Right lobe of liver (tissue), 6 donors: Measurements from ENCODE around the gene ERCC2. TPM values are rescaled to one million over a fixed set of nuclear protein-coding genes. Genes with fewer than 3 reads are reported as not detected.

Experiments used
- ATAC-seq, 4 donors: fragments of 200-7000 bp; cut with Tn5 transposase; one replicate each; pipeline ENCODE4 v1.9.1; 2020; ENCODE audit warnings: mild to moderate bottlenecking in 4 of 4, moderate library complexity in 4 of 4
- DNase-seq, 3 donors: peaks; one replicate each; pipeline ENCODE4 v3.0.0-alpha.2; 2020
- H3K27ac ChIP-seq, 3 donors: fragments of 200-600 bp; one replicate each; pipeline ENCODE4 v1.8.0; 2022
- H3K27me3 ChIP-seq, 2 donors: fragments of 200-600 bp; one replicate each; pipeline ENCODE4 v1.8.0; 2022
- H3K36me3 ChIP-seq, 4 donors: fragments of 200-600 bp; sonication (generic) in 1 of 4; one replicate each; pipeline versions ENCODE4 v1.5.1 to v1.8.0; 2017 to 2022; ENCODE audit warnings: control low read depth in 1 of 4
- H3K4me1 ChIP-seq, 4 donors: fragments of 200-600 bp; sonication (generic) in 1 of 4; one replicate each; pipeline versions ENCODE4 v1.5.1 to v1.8.0; 2017 to 2022; ENCODE audit warnings: control low read depth in 1 of 4
- H3K4me3 ChIP-seq, 3 donors: fragments of 200-600 bp; one replicate each; pipeline ENCODE4 v1.8.0; 2022
- H3K9me3 ChIP-seq, 4 donors: fragments of 200-600 bp; sonication (generic) in 1 of 4; one replicate each; pipeline versions ENCODE4 v1.5.1 to v1.8.0; 2017 to 2022; ENCODE audit warnings: control low read depth in 1 of 4
- CTCF ChIP-seq, 4 donors: fragments of 200-600 bp in 3 of 4; fragments of 450-650 bp in 1 of 4; IDR thresholded peaks; one replicate each; pipeline versions ENCODE4 v1.5.1 to v1.8.0; 2016 to 2022; ENCODE audit warnings: antibody characterized with exemption in 4 of 4, mild to moderate bottlenecking in 2 of 4
- POLR2A ChIP-seq: fragments of 450-650 bp; IDR thresholded peaks from one replicate; pipeline ENCODE4 v1.6.1; 2017; ENCODE audit warnings: antibody characterized with exemption, mild to moderate bottlenecking
- WGBS: methylation state at CpG from one replicate; pipeline ENCODE4 v1.1.6; 2018; ENCODE audit warnings: low coverage, low lambda C conversion rate; ENCODE audit not compliant: insufficient coverage; ENCODE audit errors: missing lambda C conversion rate; 5-methylcytosine and 5-hydroxymethylcytosine counted together
- intact Hi-C, 2 donors: fragments of 100-400 bp; cut with DNase I; formaldehyde crosslinking; loops; one replicate each; pipeline versions ENCODE4 v1.11.2 to v1.14.1; 2022
- total RNA-seq, 6 experiments: library from RNA; depleted of rRNA in 2 of 6; stranded (reverse); fragments of >200 nt in 2 of 6; fragmentation: NEBNext Ultra II Directional in 3 of 6; extraction: Animal tissue kit (Norgen Biotek cat#: 25700) in 3 of 6; gene quantifications; one replicate each; pipeline versions ENCODE4 v1.1.0 to v1.2.4, GENCODE V29; 2016 to 2023
- donor health status: DM: no; HTN: yes; CAD: no.
- donor health status: DM: no; HTN: no; CAD: no.
- donor health status: DM: no; HTN: no; CAD: no.
- donor health status: DM: no; HTN: yes; CAD: no.
- donor health status: DM: no; HTN: yes; CAD: no.

The ERCC2 gene
- total RNA-seq, 6 experiments from 2014 or later, result 9.8 to 13.7 (median 11.3) TPM

GRCh38 chr19:45306040-45306439 lies 64.3 kb downstream of the ERCC2 start:
- 43% methylated on average over 8 of the region's 9 CpGs for WGBS
- Histone ChIP-seq H3K27me3 (no peaks in the 10 kb centered on the region), H3K27ac (no peak overlapping the region), H3K36me3 (no peaks in the 10 kb centered on the region), H3K9me3 (no peaks in the 10 kb centered on the region), H3K4me3 (no peak overlapping the region), H3K4me1 (no peaks in the 10 kb centered on the region)
- intact Hi-C loops, result no loop called here
- DNase-seq, result no peak
- TF ChIP-seq CTCF (IDR thresholded peaks at IDR 0.05) (no peak), POLR2A (no peak)
- peak in 3 of 4 donors; percentile 17 to 48 (median 29) for ATAC-seq

DNA sequence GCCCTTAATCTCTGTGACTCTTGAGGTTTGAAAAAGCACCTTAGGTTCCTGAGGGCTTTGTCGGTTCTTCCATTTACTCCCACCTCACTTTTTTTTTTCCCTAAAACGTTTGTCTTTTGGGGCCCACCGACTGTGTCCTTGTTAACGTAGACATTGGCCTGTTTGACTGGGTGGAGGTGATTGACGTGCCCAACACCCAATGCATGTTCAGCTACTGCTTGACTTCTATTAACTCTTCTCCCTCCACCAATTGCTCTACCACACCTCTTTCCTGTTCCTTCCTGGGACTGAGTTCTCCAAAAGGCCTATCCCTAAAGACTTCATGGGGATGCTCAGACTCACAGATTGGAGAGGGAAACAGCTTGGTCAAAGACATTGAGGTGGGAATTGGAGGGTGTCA lies 65.0 kb downstream of the ERCC2 start:
- H3K4me1 ChIP-seq, result no peaks in the 10 kb centered on the region
- no peaks in the 10 kb centered on the region for H3K9me3 ChIP-seq
- ATAC-seq (no peak), DNase-seq (no peak)
- intact Hi-C loops, result no loop called here
- H3K27me3 ChIP-seq, result no peaks in the 10 kb centered on the region
- 13% methylated on average over 5 of the region's 5 CpGs for WGBS
- no peak for TF ChIP-seq POLR2A
- no peak for TF ChIP-seq CTCF (IDR thresholded peaks at IDR 0.05)
- H3K4me3 ChIP-seq, result no peak overlapping the region
- no peaks in the 10 kb centered on the region for H3K36me3 ChIP-seq
- no peak overlapping the region for H3K27ac ChIP-seq

DNA sequence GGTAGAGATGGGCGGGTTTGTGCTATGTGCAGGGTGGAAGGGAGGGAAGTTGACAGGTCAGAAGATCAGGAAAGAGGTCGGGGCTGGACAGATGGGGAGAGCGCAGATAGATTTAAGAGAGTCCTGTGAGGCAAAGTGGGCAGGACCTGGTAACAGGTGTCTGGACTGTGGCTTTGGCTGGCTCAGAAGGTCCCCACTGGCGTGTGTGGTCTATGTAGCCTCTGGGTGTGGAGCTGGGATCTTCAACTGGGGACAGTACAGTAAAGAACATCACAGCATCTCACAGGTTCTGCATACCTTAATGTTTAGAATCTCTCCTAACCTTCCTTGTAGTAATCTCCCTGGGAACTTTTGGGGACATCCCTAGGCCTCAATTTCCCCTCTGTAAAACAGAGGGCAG lies 65.4 kb downstream of the ERCC2 start:
- Histone ChIP-seq H3K9me3 (no peaks in the 10 kb centered on the region), H3K4me3 (no peak overlapping the region), H3K36me3 (no peaks in the 10 kb centered on the region), H3K27me3 (no peaks in the 10 kb centered on the region), H3K27ac (no peak overlapping the region), H3K4me1 (peaks cover 0 to 4% (median 1%) of the 10 kb centered on the region in 4 donors)
- ATAC-seq, result peak in 1 of 4 donors; percentile 8
- no peak for TF ChIP-seq POLR2A
- no peak for TF ChIP-seq CTCF (IDR thresholded peaks at IDR 0.05)
- intact Hi-C loops, result no loop called here
- WGBS, result 26% methylated on average over 4 of the region's 4 CpGs
- no peak for DNase-seq

DNA sequence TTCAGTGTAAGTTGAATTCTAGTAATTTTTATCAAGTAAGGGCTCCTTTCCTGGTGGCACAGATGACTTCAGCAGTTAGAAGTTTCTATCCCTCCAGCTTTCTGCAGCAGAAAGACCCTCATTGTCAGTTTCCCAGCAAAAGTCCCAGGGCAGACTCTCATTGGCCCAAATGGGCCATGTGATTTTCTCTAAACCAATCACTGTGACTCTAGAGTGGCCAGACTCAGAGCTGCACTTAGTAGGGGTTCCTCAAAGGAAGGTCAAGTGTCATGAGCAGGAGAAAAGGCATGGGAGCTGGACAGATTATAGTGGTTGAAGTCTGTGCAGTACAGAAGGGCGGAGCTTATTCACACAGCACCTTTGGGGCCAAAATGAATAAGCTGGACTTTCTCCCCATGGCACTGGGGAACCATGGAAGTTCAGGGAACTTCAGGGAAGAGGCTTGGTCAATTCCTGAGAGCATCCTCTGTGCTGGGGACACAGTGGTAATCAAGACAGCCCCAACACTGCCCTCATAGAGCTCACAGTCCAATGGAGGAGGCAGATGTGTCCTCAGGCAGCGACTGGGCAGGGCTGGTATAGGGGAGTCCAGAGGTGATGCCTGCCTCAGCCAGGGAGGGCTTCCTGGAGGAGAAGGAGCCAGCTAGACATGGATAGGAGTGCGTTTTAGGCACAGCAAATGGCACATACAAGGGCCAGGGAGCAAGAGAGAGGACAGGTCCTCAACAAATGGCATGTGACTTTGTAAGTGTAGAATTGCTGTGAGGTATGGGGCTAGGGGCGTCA lies 66.0 kb downstream of the ERCC2 start:
- Histone ChIP-seq H3K36me3 (no peaks in the 10 kb centered on the region), H3K4me3 (no peak overlapping the region), H3K27me3 (no peaks in the 10 kb centered on the region), H3K4me1 (peaks cover 0 to 8% (median 3%) of the 10 kb centered on the region in 4 donors), H3K9me3 (no peaks in the 10 kb centered on the region), H3K27ac (no peak overlapping the region)
- TF ChIP-seq POLR2A (no peak), CTCF (IDR thresholded peaks at IDR 0.05) (no peak)
- ATAC-seq, result peak in 2 of 4 donors; percentile 5 to 23
- 61% methylated on average over 3 of the region's 4 CpGs for WGBS
- intact Hi-C loops, result no loop called here
- no peak for DNase-seq
